ENCODE measurements around the gene PTH2R.

PTH2R gene

DNA sequence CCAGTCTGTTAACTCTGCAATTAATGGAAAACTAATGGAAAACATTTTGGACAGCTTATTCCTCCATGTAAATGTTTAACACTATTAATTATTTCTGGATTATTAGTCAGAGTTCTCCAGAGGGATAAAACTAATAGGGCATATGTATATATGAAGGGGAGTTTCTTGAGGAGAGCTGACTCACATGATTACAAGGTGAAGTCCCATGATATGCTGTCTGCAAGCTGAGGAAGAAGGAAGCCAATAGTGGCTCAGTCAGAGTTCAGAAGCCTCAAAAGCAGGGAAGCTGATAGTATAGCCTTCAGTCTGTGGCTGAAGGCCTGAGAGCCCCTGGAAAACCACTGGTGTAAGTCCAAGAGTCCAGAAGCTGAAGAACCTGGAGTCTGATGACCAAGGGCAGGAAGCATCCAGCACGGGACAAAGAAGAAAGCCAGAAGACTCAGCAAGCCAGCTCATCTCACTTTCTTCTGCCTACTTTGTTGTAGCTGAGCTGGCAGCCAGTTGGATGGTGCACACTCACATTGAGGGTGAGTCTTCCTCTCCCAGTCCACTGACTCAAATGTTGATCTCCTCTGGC lies 136.0 kb downstream of the PTH2R start:
- DNase-seq (ENCODE audit: low read depth) = no peak

Data from iris pigment epithelial cell (primary cell).